Mononuclear cell (primary cell): ENCODE results near the gene ISOC2. TPM values are rescaled to one million over a fixed set of nuclear protein-coding genes. Genes with fewer than 3 reads are reported as not detected.

Source experiments
- H3K27me3 ChIP-seq: 2 replicates; pipeline ENCODE4 v1.6.0; 2011; ENCODE audit warnings: low read length, control low read depth; ENCODE audit not compliant: insufficient read depth
- H3K4me1 ChIP-seq: 2 replicates; pipeline ENCODE4 v1.5.1; 2011; ENCODE audit warnings: mild to moderate bottlenecking, low read length, control low read depth; ENCODE audit not compliant: insufficient read depth
- H3K4me3 ChIP-seq: 2 replicates; pipeline ENCODE4 v1.5.1; 2011; ENCODE audit warnings: mild to moderate bottlenecking, low read length, moderate library complexity
- H3K9me3 ChIP-seq: 2 replicates; pipeline ENCODE4 v1.5.1; 2011; ENCODE audit warnings: low read depth, mild to moderate bottlenecking, control low read depth, low read length
- total RNA-seq: library from RNA; depleted of rRNA; stranded (reverse); fragments of >200 nt; gene quantifications from one replicate; pipeline ENCODE4 v1.2.3, GENCODE V29; 2012

ISOC2 gene
- total RNA-seq, 1 donor: 4.5 TPM

GRCh38 chr19:55406826-55407549 is 54.5 kb downstream of the ISOC2 start:
- H3K9me3 ChIP-seq: no peaks in the 10 kb centered on the region
- H3K27me3 ChIP-seq: no peaks in the 10 kb centered on the region
- H3K4me3 ChIP-seq: peak overlapping the region; percentile 79
- peaks cover 25% of the 10 kb centered on the region for H3K4me1 ChIP-seq

- no peaks in the 10 kb centered on the region for H3K27me3 ChIP-seq
- H3K9me3 ChIP-seq: no peaks in the 10 kb centered on the region
- H3K4me1 ChIP-seq: peaks cover 25% of the 10 kb centered on the region
- H3K4me3 ChIP-seq: peak overlapping the region; percentile 79
Measured at GRCh38 chr19:55406091-55406825, 55.2 kb downstream of the ISOC2 start.

- H3K4me1 ChIP-seq: peaks cover 25% of the 10 kb centered on the region
- H3K4me3 ChIP-seq: no peak overlapping the region
- no peaks in the 10 kb centered on the region for H3K9me3 ChIP-seq
- H3K27me3 ChIP-seq: no peaks in the 10 kb centered on the region
Measured at GRCh38 chr19:55405638-55406037, 55.8 kb downstream of the ISOC2 start.

Other genes with a start within 250 kb of the ISOC2 start
- 2.0 TPM for gene TMEM86B, start 232.9 kb downstream of the ISOC2 start, total RNA-seq
- gene PPP6R1, start 202.6 kb downstream of the ISOC2 start, total RNA-seq: 62.5 TPM
- gene HSPBP1, start 181.5 kb downstream of the ISOC2 start, total RNA-seq: 7.9 TPM
- 0.52 TPM for gene BRSK1, start 177.6 kb downstream of the ISOC2 start, total RNA-seq
- 2.0 TPM for gene TMEM150B, start 136.3 kb downstream of the ISOC2 start, total RNA-seq
- gene KMT5C, start 121.8 kb downstream of the ISOC2 start, total RNA-seq: 14.3 TPM
- gene COX6B2, start 106.9 kb downstream of the ISOC2 start, total RNA-seq: not detected
- gene GARIN5B, start 98.4 kb downstream of the ISOC2 start, total RNA-seq: not detected
- gene IL11, start 91.2 kb downstream of the ISOC2 start, total RNA-seq: 0.10 TPM
- gene TMEM190, start 84.8 kb downstream of the ISOC2 start, total RNA-seq: not detected
- 1.9 TPM for gene TMEM238, start 77.3 kb downstream of the ISOC2 start, total RNA-seq
- 605 TPM for gene RPL28, start 75.7 kb downstream of the ISOC2 start, total RNA-seq
- 20.7 TPM for gene UBE2S, start 53.9 kb downstream of the ISOC2 start, total RNA-seq
- not detected for gene SHISA7, start 18.3 kb downstream of the ISOC2 start, total RNA-seq
- gene C19orf85, start 3.1 kb upstream of the ISOC2 start, total RNA-seq: not detected
- 3.5 TPM for gene ZNF628, start 15.0 kb upstream of the ISOC2 start, total RNA-seq
- 1.9 TPM for gene NAT14, start 23.5 kb upstream of the ISOC2 start, total RNA-seq
- gene SSC5D, start 26.8 kb upstream of the ISOC2 start, total RNA-seq: 0.10 TPM
- not detected for gene SBK2, start 75.5 kb upstream of the ISOC2 start, total RNA-seq
- not detected for gene SBK3, start 83.9 kb upstream of the ISOC2 start, total RNA-seq
- gene ZNF579, start 119.2 kb upstream of the ISOC2 start, total RNA-seq: 2.7 TPM
- 2.2 TPM for gene FIZ1, start 137.9 kb upstream of the ISOC2 start, total RNA-seq
- 9.6 TPM for gene ZNF524, start 138.6 kb upstream of the ISOC2 start, total RNA-seq
- 3.3 TPM for gene ZNF865, start 144.0 kb upstream of the ISOC2 start, total RNA-seq
- gene ZNF784, start 162.9 kb upstream of the ISOC2 start, total RNA-seq: 6.3 TPM
- 14.4 TPM for gene ZNF580, start 179.4 kb upstream of the ISOC2 start, total RNA-seq
- gene ZNF581, start 182.0 kb upstream of the ISOC2 start, total RNA-seq: 19.0 TPM
- gene CCDC106, start 186.6 kb upstream of the ISOC2 start, total RNA-seq: 1.9 TPM
- gene U2AF2, start 193.4 kb upstream of the ISOC2 start, total RNA-seq: 55.6 TPM
- 23.5 TPM for gene EPN1, start 213.6 kb upstream of the ISOC2 start, total RNA-seq